Pulmonary artery endothelial cell (primary cell): Measurements from ENCODE around the gene RAPGEF1. TPM values are rescaled to one million over a fixed set of nuclear protein-coding genes. Genes with fewer than 3 reads are reported as not detected.

Experiments used
- DNase-seq: peaks from one replicate; pipeline ENCODE4 v3.0.0-alpha.2; 2011; ENCODE audit warnings: low read depth, low spot score
- total RNA-seq: library from RNA; depleted of rRNA; stranded (reverse); fragments of >200 nt; gene quantifications from 2 replicates; pipeline ENCODE4 v1.2.3, GENCODE V29; 2014

The RAPGEF1 gene
- total RNA-seq, 1 donor from 2014 or later = 49.3 TPM

DNA sequence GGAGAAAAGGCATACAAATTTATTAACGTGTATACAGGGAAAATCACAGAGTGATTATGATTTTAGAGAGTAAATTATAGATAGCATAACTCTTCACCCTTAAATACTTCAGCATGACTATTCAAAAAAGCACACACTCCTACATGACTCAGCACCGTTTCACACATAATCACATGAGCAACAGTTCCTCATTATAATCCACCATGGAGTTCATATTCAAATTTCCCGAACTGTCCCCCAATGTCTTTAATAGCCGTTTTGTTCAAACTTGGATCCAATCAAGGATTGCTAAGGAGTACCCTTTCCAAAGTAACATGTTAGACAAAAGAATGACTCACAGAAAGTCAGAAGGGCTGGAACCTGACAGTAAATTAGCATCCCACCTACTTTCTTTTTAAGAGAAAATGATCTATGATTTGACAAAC lies 32.1 kb downstream of the RAPGEF1 start:
- DNase-seq = peak; percentile 41

DNA sequence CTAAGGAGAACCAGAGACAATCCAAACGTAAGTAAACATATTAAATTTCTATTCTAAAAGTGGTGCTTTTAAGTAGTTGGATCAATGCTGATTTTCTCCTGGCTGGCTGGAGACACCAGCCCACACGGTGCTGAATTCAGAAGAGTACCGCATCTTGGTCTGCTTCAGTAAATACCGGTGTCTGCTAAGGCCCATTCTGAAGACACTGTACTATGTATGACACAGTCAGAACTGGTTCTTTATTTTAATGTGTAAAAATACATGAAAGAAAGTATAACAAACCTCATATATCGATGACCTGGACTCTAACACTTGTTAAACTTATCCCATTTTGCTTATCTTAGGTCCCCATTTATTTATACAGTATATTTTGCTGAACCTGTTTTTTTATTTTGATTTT lies 32.8 kb downstream of the RAPGEF1 start:
- no peak for DNase-seq

DNA sequence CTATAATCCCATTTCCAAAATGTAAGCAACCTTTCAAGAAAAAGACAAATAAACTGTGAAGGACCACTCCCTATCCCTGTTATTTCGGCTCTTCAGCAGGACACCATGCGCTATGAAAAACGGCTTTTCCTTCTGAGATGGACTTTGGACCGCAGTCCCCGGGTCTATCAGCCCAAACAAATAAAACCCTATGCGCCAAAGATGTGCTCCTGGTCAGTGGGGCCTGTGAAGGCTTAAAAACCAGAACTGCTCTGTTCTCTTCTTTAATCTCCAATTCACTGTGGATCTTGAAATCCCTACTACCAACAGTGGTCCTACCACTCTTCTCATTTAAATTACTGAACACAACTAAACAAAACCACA lies 33.3 kb downstream of the RAPGEF1 start:
- no peak for DNase-seq

DNA sequence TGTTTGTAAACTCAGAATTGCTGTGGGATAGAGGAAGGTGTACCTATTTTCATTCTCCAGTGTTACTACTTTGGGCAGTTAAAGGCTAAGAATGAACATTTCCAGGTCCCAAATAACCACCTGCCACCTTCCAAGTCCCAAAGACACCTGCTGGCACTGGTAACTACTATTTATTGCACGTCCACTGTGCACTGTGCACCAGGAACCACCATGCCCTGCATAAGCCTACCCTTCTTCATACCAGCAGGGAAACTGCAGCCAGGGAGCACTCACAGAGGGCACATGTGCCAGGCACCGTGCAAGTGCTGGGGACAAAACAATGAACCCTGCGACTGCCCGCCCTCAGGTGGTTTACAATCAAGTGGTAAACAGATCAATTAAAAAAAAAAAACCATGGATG lies 34.9 kb downstream of the RAPGEF1 start:
- DNase-seq = no peak

DNA sequence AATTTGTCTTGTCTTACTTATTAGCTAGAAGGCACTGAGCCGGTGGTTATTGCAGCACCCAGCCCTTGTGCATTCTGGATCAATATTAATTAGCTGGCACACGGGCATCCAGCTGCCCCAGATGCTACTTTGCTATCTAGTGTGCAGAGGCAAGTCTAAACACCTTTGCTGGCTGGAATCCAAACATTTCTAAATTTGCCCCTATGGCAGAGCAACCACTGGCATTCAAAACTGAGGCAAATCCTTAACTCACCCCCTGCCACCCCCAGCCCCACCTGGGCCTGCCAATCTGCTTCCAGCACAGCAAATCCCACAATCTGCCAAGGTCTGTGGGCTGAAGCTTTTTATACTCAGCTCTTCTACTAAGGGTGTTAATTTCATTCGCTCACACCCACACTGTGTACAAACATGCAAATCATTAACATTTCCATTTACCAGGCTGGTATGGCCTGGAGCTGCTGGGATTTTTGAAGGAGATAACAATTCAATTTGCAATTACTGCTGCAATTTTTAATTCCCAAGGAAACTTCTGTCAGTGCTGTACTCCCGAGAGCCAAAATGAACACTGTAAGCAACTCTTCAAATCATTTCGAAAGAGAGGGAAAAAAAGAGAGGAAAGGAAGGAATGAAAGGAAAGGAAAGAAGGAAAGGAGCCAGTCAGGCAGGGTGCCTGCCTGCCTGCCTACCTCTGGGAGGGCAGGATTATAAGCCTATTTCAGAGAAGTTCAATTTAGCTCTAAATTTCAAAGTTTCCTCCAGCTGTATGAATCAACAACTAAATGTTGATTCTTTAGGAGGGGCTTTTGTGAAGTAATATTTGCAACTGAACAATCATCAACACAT lies 35.5 kb downstream of the RAPGEF1 start:
- no peak for DNase-seq

DNA sequence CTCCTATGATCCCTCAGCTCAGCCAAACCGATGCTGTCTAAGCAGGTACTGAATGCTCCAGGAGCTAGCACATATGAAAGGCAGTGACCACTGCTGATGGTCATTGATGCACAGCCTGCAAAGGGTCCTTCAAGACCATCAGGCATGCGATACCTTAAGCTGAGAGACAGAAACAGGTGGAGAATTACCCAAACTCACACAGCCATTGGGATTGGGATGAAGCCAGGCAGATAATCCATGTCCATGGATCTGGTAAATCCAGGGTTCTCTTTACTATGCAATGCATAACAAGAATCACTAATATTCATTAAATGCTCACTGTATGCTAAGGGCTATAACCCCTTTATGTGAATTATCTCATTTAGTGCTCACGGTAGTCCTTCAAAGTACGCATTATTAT lies 36.2 kb downstream of the RAPGEF1 start:
- DNase-seq = no peak

DNA sequence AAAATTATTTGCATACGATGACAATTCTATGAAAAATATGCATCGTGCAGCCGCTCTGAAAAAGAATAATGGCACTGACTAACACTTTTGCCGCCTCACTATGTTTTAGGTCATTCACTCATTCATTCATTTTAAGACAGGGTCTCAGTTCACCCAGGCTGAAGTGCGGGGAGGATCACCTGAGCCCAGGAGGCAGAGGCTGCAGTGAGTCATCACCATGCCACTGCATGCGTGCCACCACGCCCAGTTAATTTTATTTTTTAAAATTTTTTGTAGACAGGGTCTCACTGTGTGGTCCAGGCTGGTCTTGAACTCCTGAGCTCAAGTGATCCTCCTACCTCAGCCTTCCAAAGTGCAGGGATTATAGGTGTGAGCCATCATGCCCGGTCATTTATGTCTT lies 37.0 kb downstream of the RAPGEF1 start:
- DNase-seq = no peak

DNA sequence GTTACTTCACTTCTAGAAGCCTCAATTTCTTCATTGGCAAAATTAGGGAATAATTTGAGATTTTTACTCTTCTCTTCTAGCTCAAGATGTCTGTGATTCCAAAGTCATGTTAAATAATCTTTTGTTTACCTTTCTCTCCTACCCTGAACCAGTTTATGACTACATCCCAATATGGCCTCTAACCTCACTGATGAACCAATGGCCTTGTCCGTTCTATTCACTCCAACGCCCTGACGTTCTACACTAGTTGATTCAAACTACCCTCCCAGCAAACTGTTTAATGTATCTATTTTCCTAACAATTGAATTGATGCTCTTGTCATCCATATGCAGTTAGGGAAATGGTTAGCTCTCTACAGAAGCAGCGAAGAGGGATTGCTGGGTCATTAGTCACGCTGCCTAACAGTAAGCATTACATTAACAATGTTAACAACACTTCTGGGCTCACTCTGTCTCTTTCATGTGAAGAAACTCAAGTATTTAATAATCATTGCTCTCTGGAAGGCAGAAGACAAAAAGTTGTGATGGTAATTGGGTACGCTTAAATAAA lies 38.0 kb downstream of the RAPGEF1 start:
- no peak for DNase-seq

DNA sequence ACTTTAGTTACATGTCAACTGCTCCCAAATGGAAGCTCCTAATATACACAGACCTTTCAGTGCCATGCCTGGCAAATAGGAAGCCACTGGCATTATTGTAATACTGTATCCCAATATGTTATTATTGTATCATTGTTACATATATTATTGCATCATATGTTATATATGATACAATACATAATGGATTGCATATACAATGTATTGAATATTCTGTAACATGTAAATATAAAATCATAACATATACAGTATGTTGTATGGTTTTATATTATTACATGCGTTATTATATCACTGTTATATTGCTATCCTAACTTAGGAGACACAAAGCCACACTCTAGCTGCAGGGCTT lies 38.5 kb downstream of the RAPGEF1 start:
- DNase-seq = no peak

DNA sequence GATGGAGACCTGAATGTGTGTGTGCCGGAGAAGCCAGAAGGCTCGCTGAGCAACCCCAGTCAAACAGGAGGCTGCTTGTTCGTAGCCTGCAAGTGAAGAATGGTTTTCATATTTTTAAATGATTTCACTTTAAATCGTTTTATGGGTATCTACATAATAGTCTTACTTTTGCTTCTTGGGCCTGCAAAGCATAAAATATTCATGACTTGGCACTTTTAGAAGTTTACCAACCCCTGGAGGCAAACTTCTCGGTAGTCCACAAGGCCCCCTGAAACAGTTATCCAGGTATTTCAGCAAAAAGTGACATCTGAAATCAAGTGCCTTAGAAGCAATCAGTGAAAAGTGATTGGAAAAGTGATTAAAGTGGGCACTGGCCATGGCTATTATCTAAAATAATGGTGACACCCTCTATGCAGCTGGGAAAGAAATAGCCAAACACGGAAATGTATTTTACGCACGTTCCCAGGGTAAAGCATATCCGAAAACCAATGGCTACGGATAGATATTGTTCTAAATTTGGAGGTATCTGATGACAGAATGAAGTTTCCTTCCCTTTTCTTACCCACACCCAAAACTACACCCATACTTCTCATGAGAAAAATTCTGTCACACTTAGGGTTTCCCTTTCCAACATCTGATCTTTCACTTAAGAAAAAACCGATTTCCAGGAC lies 39.0 kb downstream of the RAPGEF1 start:
- no peak for DNase-seq

DNA sequence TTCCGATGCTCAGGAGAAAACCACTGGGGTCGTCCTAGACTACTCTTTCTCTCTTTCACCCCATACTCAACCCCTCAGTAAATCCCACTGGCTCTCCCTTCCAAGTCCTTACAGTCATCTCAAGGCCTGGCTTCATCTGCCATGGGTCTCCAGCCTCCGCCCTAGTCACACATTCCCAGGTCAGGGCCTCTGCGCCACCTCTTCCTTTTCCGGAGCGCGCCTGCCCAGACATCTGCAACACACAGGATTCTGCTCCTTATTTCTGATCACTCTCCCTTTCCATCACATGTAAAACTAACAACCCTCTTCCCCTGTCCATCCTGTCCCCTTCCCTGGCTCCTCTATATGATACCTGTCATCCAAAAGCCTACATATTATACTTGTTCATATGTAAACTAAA lies 39.8 kb downstream of the RAPGEF1 start:
- no peak for DNase-seq

DNA sequence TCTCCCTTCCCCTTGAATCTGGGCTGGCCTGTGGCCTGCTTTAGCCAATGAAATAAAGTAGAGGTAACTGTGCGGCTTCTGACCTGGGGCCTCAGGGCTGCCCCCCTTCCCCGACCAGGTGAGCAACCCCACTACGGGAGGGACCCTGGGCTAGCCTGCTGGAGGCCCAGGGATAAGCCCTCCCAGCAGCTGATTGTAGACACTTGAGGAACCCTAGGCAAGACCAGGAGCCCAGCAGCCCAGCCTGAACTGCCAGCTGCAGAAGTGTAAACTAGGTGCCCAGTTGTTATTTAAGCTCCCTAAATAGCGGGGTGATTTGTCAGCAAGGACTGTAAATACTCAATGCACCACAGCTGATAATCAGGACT lies 41.3 kb downstream of the RAPGEF1 start:
- no peak for DNase-seq

DNA sequence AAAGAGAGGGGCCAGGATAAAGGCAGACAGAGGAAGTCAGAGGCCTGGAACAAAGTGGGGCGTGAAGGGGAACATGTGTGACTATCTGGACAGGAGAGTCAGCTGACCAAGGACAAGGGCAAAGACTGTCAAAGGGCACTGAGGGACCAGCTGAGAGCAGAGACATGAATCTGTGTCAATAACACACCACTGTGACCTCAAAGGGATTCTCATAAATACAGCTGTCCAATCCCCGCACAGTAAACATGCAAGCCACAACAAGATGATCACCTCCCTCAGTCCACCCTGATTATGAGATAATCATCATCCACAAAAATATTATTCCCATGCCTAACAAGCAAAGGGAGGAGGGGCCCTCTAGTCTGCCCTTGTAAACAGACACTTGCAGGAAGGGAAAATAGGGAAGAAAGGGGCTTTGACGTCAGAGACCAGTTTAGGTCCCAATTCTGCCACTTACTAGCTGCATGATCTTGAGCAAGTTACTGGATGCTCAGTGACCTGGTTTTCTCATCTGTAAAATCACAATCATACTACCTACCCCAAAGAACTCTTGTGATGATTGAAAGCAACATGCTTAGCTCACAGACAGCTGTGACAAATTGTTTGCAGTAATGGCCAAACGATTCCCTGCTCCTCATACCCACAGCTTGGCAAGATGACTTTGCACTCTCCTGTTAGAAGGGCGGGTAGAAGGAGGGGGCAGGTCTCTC lies 41.8 kb downstream of the RAPGEF1 start:
- DNase-seq = no peak

DNA sequence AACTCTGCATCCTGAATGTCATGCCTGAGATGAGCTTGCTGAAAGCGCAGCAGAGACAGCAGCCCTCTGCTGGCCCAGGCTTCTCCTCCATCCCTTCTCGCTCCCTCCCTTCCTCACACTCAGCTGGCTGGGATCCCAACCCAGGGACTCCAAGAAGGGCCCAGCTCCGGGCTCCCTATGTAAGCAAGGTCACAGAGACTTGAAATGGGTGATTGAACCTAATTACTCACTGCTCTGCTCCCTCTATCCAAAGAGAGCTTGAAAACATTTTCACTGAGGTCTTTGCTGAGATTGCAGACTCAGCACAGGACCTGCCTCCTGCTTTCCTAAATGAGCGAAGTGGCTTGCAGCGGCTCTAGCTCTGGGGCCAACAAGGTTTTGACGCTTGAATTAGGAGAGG lies 42.8 kb downstream of the RAPGEF1 start:
- no peak for DNase-seq

DNA sequence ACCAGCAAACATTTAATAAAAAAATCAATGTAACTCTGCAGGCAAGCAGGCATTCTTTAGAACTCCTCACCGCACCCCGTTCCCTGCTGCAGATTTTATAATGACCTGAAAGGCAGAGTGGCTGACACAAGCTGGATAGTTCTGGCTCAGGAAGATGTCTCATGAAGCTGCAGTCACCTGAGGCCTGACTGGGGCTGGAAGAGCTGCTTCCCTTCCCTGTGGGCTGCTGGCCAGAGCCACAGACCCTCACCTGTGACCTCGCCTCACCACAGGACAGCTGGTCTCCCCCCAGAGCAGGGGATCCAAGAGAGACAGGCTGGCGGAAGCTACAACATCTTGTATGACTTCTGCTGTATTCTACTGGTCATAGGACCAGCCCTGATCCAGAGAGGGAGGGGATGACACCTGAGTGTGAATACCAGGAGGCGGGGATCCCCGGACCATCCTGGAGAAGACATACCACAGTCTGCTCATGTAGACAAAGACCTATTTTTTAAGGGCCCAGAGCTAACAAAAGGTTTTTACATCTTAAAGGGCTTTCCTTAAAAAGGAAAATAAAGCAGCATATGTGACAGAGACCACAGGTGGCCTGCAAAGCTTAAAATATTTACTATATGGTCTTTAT lies 43.9 kb downstream of the RAPGEF1 start:
- no peak for DNase-seq

DNA sequence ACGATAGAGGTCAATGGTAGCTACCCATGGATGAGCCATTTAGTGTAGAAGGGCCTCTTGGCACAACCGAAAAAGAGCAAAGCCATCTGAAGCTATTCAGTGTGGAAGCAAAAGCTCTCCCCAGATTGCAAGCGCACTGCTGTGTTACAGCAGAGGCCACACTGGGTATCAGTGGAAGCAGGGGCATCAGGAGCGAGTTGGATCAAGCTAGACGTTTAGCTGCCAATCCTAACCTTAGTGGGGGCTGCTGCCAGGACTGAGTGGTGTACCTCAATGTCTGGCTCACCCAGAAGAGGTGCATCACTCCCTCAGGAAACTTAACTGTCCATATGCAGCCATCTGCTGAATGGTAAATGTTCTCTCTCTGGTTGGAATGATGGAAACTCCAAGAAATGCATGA lies 44.5 kb downstream of the RAPGEF1 start:
- DNase-seq = no peak

DNA sequence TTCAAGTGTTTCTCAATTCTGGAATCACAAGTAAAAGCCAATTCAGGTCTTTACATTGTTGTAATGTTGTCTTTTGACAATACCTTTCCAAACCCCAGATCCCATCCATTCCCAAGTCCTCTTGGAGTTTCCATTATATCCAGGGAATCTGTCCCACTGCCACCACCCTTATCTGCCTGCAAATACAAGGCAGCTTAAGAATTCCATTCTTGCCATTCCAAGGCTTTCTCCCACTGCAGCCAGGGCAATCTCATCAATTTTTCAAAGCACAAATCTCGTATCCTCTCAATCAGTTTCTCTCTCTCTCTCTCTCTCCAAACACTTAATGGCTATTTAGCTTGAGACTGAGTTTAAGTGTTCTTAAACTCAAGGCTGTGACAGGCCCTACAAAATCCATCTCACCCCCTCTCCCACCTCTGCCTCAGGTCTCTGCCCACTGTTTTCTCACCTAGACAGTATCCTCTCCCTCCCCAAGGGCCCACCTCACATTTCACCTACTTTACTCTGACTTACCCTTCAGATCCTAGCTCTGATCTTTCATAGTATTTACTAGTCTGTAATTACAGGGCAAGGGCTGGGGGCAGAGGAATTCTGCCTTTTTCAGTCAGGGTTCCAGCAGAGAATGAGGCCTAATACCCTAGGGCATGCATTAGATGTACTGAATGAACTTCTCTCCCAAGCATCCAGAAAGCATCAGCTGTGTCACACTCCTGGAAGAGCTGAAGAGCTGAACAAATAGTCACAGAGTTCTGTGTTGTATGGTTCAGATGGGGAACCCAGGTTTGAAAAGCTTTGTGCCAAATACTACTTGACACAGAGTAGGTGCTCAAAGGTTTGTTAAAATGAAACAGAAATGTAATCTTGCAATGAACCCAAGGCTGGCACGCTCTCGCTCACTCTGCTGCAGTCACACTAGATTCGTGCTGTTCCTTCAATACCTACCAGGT lies 46.0 kb downstream of the RAPGEF1 start:
- no peak for DNase-seq

DNA sequence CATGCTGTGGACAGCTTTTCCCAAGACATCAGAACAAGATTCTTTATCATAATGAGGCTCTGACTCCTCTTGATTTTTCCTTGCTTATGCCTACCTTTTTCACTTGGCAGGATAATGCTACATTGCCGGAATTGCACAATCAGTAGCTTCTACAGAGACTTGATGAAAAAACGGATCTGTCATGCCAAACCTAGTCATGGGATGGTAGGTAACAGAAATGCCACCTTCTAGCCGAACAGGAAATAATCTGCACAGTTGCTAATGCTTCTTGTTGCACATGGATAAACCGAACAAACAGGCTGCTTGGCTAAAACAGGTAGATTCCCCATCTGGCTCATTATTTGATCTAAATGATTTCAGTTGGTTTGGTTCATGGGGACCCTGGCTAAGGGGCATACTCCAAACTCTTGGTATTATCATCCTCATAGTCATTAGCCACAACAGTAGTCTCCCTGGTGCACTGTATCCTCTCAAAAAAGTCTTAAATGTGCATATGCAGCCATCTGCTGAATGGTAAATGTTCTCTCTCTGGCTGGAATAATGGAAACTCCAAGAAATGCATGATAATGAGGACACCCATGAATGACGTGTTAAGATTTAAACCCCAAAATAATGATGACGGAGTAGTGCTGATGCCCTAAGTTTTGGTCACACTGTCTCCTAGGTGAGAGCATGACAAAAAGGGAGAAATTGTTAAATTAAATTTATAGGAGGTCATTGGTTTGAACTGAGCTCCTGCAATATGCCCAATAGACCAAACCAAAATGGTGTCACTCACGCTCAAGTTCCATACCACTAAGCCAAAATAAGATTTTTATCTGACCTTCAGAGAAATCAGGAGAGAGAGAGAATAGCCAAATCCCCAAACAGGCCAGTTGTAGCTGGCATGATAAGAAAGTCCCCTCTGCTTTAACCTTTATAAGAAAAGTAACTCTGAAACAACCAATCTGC lies 47.0 kb downstream of the RAPGEF1 start:
- no peak for DNase-seq

DNA sequence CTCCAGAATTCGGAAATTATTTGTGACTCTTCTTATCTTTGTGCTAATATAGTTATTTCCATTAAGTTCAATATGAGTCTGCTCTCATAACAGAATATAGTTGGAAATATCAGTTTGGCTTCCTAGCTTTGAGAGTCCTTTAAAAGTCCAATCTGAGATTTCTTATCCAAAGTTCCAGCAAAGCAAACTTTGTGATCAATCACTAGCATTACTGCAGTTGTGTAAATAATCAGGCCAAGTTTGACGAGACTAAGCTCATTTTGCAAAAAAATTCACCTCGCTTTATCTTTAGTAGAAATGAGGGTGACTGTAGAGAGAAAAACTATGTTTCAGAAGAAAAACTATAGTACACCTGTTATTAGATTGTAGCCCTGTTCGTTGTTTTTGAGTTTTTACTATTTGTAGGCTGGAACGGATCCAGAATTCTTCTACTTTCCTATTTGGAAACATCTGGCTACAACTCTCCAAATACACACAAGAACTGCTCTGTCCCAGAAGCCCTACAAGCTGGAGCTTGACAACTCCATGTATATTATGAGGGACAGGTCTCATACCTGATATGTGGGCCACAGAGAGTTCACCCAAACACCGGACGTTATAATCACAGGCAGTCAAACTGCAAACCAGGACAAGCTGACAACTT lies 47.8 kb downstream of the RAPGEF1 start:
- no peak for DNase-seq
